Measurements from ENCODE around the gene RSPH9.

RSPH9 gene

DNA sequence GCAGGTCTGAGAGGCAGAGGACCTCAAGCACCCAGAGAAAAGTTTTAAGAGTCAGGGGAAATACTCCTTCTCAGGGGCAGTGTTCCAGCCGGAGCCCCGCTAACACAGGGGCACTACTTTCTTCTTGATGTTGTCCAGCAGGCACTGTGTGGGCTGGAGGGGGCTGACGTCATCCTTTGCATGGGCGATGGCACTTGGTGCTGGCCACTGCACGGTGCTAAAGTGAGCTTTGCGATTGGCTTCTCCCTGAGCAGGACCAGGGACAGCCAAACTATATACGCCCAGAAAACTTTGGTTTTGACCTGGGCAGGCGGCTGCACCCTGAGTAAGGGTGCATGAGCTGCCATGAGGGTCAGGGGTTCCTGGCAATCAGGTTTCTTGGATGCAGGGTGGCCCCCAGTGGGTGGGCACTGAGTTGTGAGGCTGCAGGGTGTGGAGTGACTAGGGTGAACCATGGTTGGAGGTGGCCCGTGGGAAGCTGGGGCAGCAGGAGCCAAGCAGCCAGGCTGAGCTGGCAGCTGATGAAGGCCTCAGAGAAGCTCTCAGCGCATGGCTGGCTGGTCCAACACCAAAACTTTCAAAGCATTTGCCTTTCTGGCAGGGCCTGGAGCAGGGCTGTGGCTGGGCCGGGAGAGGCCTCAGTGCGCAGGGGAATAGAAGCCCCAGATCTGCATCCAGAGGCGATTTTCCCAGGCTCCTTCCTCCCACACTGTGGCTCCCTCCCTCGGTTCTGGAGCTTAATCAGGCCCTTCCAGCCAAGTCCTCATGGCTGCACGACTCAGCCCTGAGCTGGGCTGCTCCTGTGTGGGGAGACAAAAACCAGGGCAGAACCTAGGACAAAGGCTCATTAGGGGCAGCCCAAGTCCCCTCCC, 24.4 kb downstream of the RSPH9 start:
- no peak for DNase-seq

DNA sequence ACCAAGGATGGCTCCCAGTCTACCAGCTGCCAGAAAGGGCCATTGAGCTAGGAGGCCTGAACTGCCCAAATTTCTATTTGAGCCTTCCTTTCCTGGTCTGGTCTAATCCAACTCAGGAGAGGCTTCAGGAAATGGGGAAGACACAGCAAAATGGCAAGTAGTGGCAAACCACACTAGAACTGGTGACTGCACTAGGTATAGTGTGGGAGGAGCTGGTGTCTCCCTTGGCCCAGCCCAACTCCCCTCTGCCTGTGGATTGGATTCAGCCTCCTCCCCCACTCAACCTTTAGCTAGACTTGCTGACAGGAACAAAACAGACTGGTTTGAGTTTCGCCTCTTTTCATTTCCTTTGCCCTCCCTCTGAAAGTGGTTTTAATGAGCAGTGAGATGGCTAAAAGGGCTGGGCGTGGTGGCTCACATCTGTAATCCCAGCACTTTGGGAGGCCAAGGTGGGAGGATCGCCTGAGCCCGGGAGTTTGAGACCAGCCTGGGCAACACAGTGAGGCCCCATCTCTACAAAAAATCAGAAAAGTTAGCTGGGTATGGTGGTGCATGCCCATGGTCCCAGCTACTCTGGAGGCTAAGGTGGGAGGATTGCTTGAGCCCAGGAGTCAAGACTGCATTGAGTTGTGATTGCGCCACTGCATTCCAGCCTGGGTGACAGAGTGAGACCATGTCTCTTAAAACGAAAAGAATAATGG, 25.2 kb downstream of the RSPH9 start:
- DNase-seq: no peak

DNA sequence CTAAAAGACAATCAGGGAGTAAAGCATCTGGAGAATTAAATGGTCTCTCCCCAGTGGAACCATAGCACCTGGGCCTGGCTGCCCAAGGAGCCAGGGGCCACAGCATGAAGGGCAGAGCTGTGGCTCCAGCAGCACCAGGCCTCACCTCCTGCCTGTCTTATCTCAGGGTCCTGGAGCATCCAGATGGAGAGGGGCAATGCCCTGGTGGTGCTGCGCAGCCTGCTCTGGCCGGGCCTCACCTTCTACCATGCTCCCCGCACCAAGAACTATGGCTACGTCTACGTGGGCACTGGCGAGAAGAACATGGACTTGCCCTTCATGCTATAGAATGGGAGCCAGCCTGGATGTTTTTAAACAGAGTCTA, 25.8 kb downstream of the RSPH9 start:
- DNase-seq: no peak

DNA sequence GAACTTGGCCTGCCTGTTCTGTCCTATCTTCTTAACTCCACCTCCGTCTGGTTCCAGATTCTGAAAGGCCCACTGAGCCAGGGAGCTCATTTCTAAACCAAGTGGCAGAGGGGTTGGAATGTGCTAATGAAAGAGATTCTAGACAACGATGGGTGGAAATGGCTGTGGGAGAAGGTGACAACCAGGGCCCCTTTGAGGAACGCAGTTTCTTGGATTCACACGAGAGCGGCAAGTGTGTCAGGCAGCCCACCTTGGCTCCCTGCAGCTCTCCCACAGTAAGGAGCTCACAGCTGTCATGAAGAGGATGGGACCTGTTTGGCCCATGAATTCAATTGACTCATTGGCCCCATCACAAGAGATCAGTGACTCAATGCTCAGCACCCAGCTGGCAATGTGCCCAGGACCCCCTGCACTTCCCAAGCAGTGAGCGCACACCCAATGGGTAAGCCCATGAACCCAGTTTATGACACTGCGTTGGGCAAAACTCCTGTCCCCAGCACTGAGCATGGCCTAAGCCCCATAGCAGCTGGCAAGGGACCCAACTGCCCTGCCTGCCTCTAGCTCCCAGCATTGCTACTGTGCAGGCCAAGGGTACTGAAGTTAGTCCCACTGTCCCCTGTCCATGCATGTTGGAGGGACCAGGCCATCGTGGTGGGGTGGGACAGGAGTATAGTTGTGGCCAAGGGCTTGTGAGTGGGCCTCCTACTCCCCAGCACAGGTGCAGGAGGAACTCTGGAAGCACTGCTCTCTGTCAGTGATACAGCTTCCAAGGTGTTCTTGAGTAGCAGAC, 26.4 kb downstream of the RSPH9 start:
- DNase-seq: no peak

DNA sequence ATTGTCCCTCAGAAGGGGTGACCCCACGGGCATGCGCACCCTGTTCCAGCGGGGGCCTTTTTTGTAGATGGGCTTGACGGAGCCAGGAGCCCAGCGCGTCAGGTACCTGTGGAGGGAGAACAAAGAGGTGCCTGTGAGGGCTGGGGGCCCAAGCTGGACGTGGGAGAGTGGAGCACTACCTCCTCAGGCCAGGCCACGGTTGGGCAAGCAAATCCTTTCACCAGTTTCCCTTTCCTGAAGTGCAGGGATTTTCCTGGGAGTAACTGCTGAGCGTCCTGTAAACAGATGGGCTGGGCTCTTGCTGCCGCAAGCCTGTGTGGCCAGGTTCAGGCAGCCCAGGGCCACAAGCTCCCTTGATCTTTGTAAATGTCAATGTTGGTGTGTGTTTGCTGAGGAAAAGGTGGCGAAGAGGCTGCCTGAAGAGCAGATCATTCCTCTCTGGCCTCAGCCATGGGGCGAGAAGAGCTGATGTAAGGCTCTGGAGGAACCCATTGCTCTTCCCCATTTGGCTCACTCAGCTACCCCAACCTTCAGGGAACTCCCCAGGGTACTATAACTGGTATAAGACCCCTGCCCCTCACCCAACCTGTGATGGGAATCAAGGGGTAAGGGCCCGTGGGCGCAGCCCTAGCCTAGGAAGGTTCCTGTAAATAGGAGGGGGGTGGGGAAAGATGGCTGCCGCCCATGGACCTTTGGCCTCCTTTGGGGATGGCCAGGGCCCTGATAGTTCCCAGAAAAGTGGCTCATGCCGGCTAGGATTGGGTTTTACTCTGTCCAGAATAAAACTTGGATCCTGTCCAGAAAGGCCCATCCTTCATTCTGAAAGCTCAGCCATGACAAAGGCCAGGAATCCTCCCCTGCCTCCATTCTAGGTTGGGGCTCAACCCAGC, 27.2 kb downstream of the RSPH9 start:
- DNase-seq: no peak

DNA sequence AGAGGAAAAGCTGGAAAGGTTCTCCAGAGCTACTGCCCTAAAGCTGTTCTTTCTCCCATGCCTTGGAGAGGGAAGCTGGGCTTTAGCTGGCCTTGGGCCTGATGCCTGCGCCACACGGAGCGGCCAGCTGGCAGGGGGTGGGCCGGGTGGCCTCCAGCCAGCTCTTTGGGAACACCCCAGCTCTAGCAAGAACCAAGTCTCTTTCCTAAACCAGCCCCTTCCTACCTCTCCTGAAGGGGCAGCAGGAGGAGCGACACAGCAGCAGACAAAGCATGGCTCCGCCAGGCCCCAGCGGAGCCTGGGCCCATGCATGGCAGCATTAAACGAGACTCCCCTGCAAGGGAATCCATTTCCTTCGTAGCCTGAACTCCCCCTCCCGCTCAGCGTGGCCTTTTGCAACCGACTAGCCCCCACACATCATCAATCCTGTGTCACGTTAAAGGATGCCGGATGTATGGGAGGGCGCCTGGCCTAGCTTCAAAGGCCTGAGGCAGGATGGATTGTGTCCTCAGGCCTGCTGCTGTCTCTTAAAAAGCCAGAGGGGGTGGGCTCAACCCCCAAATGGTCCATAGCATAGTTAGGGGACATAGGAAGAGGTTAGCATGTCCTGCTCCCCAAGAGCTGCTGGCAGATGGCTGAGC, 28.7 kb downstream of the RSPH9 start:
- no peak for DNase-seq

DNA sequence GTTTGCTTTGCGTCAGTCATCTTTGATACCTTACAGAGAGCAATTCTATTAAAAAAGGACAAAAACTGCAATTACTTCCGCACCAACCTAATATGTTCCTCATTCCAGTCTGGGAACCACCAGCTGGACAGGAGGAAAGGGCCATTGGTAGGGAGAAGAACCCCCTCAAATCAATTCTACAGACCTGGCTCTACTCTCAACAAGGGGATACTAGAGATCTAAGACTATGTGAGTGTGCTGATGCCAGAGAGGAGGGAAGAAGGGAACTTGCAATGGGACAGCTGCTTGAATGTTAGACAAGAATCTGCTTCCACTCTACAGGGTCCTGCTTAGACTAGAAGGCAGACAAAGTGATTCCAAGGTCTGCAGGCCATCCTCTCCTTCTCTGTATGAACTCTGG, 29.5 kb downstream of the RSPH9 start:
- no peak for DNase-seq

DNA sequence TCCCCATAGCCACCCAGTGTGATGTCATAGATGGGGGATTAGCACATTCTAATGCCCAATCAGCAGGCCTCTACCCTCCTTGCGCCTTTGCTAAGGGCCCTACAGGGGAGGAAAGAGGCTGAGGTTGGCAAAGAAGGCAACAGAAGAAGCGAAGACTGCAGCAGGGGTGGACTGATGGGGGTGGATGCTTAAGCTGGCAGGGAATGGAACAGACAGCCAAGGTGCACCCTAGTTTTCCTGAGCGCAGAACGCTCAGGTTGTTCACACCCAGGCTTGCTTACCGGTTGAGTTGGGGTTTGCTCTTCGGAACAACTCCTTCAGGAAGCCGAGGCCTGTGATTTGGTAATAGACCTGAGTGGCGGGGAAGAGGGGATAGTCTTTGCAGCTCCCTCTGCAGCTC, 30.1 kb downstream of the RSPH9 start:
- no peak for DNase-seq

DNA sequence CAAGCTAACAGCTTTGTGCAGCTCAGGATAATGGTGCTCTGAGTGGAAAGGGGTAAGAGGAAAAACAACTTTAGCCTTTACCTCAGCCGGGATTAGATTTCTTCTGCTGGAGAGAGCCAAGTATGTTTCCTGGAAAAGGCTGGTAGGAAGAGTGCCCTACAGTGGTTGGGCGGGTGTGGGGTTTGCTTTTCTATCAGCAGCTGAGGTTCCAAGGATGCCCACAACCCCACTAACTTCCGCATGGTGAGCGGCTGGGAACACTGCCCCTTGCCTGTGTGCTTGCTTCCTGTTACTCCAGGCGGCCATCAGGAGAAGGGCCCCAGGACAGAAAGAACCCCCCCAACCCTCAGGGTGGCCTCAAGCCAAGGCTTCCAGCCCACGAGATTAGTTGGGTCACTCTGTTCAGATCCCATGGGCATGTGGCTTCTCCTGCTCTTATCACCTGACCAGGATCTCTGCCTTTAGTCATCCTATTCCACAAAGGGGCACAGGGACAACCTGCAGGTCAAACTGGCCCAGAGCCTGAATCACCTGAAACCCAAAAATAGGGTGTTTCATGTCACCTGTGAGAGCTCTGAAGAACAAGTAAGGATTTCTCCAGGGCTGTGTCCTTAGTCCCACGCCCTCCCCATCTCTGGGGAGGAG, 32.2 kb downstream of the RSPH9 start:
- DNase-seq: no peak

DNA sequence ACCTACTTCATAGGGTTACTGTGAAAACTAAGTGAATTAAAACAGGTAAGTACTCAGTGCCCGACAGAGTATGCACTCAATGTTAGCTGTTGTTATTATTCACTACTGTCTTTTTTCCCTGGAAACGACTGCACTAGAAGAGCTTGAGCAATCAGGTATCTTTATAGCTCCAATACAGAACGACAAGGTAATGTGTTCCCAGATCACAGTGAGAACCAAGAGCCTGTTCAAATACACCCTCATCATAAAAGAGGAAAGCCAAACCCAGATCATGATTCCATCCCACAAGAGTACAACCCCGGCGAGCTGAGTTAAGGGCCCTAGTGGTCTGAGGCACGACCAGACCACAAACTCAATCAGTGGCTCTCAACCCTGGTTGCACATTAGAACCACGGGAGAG, 32.9 kb downstream of the RSPH9 start:
- DNase-seq: no peak

DNA sequence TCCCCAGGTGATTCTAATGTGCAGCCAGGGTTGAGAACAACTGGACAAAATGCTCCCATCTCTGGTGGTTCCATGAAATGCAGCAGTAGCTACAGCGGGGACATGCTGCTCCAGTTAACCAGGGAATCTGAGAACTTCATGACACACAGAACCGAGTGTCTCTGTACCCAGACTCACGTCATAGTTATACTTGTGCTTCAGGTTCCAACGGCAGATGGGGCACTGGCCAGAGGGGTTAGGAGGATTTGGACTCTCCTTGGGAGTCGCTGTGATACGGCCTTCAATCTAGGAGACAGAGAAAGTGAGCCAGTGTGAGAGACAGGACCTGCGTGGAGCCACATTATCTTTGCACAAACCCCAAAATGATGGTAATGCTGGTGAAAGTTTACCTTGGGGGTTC, 33.5 kb downstream of the RSPH9 start:
- no peak for DNase-seq

DNA sequence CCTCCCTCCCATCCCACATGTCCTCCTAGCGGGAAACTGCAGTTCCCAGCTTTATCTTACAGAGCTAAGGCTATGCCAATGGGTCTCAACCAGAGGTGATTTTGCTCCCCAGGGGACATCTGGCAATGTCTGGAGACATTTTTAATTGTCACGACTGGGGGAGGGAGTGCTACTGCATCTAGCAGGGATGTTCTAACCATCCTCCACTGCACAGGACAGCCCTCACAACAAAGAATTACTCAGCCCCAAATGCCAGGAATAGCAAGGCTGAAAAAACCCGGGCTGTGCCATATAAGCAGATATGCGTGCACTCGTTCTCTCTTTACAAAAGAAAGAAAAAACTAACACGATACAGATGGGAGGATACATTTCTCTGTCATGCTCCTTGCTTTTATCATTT, 34.2 kb downstream of the RSPH9 start:
- DNase-seq: no peak

DNA sequence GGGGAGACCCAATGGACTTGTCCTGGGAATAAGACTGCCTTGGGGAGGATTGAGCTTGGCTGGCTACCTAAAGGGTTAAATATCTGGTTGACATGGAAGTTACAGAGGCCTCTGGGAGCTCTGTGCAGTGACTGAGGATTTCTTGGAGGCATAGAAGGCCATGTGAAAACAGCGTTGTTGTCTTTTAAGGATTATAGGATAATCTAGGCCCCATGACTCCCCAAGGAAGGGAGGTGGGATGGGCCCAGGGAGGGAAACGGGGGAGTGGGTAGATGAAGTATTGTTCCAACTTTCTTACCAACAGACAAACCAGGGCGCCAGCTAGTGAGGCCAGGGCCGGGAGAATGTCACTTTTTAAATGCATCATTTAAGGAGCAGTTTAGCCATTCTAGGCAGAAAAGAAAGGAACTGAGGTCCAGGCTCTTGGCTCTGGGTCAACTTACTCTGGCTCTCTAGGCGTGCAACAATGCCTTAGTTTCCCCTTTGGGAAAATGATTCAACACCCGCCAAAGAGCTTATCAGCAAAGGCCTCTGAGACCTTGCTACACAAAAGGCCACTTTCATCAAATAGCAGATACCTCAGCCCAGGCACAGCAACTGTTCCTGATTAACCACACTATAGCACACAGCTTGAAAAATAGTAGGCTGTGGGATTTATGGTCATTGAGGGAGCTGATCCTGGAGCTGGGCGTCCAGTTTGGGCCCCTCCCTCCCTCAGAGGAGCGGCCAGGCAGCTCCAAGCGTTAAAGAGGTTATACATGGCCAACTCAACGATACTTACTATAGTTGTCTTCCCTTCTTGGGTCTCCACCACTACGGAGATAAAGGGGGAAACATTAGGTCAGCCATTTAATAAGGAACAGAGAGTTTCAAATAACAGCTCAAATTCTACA, 35.7 kb downstream of the RSPH9 start:
- no peak for DNase-seq

DNA sequence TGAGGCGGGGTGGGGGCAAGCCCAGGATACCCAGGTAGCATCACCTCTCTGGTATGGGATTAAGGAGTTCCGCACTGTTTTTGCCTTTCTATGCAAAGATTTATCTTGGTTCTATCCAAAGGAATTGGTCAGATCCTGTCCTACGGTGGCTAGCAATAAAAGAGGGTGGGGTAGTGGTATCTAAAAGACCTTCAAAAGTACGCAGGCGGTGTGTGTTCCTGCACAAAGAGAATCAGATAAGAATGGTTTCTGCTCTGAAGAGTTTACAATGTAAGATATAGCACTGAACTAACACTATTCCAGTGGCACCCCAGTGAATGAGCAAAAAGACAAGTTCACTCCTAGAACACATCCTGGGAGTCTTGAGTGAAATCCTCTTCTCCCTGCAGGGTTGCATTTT, 36.5 kb downstream of the RSPH9 start:
- no peak for DNase-seq

DNA sequence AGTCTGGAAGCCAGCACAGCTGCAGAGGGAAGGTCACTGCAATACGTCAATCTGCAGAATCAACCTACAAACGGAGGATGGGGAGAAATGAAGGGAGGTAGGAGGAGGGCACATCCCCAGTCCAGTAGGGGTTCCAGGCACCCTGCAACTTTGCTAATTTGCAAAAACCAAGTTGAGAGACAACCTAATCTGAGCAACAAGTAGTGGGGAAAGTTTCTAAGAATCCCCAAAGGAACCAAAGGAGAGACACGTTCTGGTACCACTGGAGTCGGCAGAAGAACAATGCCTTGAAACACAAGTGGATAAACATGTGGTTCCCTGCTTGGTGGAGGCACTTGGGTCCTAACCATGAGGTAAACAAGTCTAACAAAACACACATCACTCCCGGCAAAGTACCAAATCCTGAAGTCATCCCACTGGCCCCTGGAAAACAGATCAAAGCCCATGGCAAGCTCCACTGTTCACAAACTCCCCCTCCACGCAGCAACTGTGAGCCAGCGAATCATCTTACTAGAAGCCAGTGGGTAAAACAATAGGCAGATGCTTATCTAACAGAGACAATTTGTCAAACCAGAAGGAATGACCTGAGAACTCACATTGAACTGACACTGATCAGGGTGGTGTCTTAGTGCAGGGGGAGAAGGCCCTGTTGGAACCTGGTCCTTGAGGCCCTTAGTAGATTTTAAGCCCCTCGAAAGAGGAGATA, 38.0 kb downstream of the RSPH9 start:
- DNase-seq: no peak

DNA sequence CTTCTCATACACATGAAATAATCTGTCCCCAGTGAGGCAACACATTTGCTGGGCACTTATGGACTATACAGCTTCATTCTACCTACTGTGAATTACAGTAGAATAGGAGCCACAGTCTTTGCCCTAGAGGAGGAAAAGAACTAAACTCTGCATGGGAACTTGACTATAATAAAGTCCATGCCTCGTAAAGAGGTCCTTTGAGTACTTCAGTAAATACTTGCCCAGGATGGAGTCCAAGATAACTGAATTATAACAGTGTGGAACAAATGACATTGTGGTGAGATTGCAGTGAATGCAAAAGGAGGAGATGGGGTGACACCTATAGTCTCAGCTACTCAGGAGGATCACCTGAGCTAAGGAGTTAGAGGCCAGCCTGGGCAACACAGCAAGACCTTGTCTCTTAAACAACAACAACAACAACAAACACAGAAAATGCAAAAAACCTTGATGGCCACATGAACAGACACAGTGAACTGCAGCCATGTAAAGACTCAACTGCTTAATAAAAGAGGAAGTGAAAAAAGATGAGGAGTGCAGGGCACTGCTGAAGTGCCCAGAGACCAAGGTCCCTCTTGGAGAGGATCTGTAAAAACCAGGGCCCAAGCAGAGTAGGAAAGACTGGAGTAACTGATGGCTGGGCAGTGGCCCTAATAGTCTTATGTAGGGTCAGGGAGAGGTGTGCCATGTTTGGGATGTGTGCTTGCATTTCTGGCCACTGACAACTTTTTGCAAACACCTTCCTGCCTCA, 39.0 kb downstream of the RSPH9 start:
- DNase-seq: peak; percentile 50 to 63

DNA sequence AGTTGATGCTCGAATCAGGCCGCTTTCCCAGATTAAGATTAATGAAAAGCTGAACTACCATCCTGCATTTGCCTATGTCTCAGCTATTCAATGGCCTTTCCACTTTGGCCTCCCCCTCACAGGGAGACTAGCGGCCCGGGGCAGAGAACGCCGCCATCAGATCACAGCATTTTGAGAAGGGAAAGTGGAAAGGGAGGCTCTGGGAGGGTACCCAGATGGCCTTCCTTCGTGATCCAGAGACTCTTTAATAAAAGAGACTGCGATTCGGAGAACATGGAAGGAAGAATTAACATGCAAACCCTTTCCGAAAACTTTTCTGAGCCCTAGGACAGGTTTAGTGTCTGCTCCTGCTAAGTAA, 42.2 kb downstream of the RSPH9 start:
- DNase-seq: no peak

DNA sequence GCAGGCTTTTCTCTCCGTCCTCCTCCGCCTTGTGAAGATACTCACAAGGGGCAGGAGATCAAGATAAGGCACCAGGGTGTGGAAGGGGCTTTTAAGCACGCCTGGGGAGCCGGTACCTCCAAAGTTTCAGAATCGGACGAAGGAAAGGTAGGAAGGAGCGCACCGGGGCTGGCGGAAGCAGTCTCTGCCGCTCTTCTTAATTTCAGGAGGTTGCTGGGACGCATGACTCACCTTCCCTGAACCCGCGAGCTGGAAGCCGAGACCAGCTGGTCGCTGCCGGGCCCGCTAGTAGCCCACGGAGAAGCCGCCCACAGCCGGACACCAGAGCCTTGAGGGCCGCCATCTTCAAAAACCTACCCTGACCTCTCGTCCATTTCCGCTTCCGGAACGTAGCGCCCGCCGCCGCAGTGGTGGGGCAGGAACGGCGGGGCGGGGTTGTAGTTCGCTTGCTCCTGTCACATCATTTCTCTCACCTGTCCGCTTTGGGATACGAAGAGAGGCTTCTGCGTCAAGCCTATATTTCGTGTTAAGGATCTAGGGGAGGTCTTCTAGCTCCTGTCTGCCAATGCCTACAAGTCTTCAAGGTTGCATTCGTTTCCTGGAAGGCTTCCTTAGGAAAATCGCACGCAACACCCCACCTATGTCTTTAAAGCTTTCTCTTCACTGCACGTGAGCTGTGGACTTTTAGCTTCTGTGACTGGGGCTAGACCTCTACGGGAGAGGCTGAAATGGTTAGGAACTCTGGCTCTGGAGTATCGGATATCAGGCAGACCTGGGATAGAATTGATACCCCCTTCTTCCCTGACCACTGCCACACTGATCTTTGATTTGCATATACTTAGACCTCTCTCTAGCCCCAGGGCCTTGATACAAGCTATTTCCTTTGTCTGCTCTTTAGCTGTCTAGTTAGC, 42.9 kb downstream of the RSPH9 start, which contains the start of gene MRPS18A:
MRPS18A (minus strand) TSS at position 355 of the 911 bp plus-strand sequence; CDS start at position 343, 12 bp downstream.
- DNase-seq: peak; percentile 79 to 86
